ENCODE results near the gene SND1. TPM values are rescaled to one million over a fixed set of nuclear protein-coding genes. Genes with fewer than 3 reads are reported as not detected.

The SND1 gene
- total and polyA plus RNA-seq, 2 donors (not counting 3 experiments of a cell fraction or from before 2014, with no cell fraction given) = 116 to 249 TPM

- CTCF ChIA-PET = interaction anchor here (0.8 kb wide), 1 partner anchor 61 kb away, joined by 3 read pairs; no protein-coding TSS in a partner anchor
- FAIRE-seq = peak; percentile 26
- dilution Hi-C loops (cut with MboI; ENCODE audit: extremely low pct_ligation_motif_present, low sequenced_read_pairs) (no loop called here), intact Hi-C loops (cut with micrococcal nuclease) (no loop called here)
- no peaks in the 10 kb centered on the region for H4K20me1 ChIP-seq (replicated peaks; ENCODE audit: control insufficient read depth, extremely low read depth, insufficient read depth, low read length)
- no peak for DNase-seq (ENCODE audit: low read depth, low spot score)
- H3K9ac ChIP-seq (replicated peaks; ENCODE audit: extremely low read depth, insufficient read depth, low read length) = no peak overlapping the region
- peaks cover 0 to 2% of the 10 kb centered on the region in 2 experiments for H3K36me3 ChIP-seq (ENCODE audit: control insufficient read depth in 2 of 2, extremely low read depth in 1 of 2, insufficient read depth in 2 of 2, low read length in 2 of 2)
- no TSS peak for BruUV-seq (replicated peaks)
- H3K27ac ChIP-seq (ENCODE audit: insufficient read depth, low read depth, low read length) = no peak overlapping the region
- H3K4me2 ChIP-seq (ENCODE audit: insufficient read depth, low read length) = no peak overlapping the region
- TF ChIP-seq MYC (IDR thresholded peaks at IDR 0.05; ENCODE audit: low read depth, low read length) = no peak
- TF ChIP-seq POLR2AphosphoS5 (IDR thresholded peaks at IDR 0.05; ENCODE audit: insufficient read depth, low read depth, low read length) = no peak
- TF ChIP-seq EZH2 (IDR thresholded peaks at IDR 0.05; ENCODE audit: borderline replicate concordance, low read depth, low read length, severe bottlenecking) = no peak
- no peak for TF ChIP-seq GATA2 (IDR thresholded peaks at IDR 0.05; ENCODE audit: insufficient read depth, insufficient read length, low read depth, low read length)
- TF ChIP-seq FOS (IDR thresholded peaks at IDR 0.05; ENCODE audit: borderline replicate concordance, insufficient read depth, low read length) = no peak
- no peak for TF ChIP-seq POLR2A (IDR thresholded peaks at IDR 0.05; ENCODE audit: low read depth, low read length)
- no peak for TF ChIP-seq JUN (IDR thresholded peaks at IDR 0.05; ENCODE audit: borderline replicate concordance, insufficient read depth, insufficient read length, low read depth)
- TF ChIP-seq MAX (IDR thresholded peaks at IDR 0.05; ENCODE audit: insufficient read depth, insufficient read length) = no peak
- TF ChIP-seq CTCF (IDR thresholded peaks at IDR 0.05; ENCODE audit: extremely low read depth in 1 of 2, insufficient read depth in 1 of 2, low read depth in 1 of 2, low read length in 2 of 2) = no peak
- POLR2A ChIA-PET = no interaction called here
- no peak overlapping the region for H2AFZ ChIP-seq (ENCODE audit: low read depth, low read length)
- H3K4me1 ChIP-seq (ENCODE audit: control insufficient read depth, extremely low read depth, insufficient read depth, low read length) = no peaks in the 10 kb centered on the region
- no peaks in the 10 kb centered on the region for H3K9me3 ChIP-seq (replicated peaks; ENCODE audit: control insufficient read depth, insufficient read depth, low read length)
- no peaks in the 10 kb centered on the region for H3K79me2 ChIP-seq (ENCODE audit: control insufficient read depth, insufficient read depth, low read length)
- no peak overlapping the region for H3K4me3 ChIP-seq (replicated peaks in 1 of 3; ENCODE audit: insufficient read depth in 1 of 3, low read depth in 1 of 3, low read length in 3 of 3)
- no peaks in the 10 kb centered on the region for H3K9me1 ChIP-seq (replicated peaks; ENCODE audit: control insufficient read depth, extremely low read depth, insufficient read depth, low read length)
- no peaks in the 10 kb centered on the region for H3K27me3 ChIP-seq (ENCODE audit: control insufficient read depth in 2 of 2, insufficient read depth in 2 of 2, low read length in 2 of 2)
Measured at GRCh38 chr7:128007303-128007680, 355.3 kb downstream of the SND1 start.

Measured in endothelial cell of umbilical vein (primary cell).